ENCODE results near the gene FCRLA.

Gene FCRLA

GRCh38 chr1:161731981-161732718 lies 25.1 kb downstream of the FCRLA start:
- DNase-seq (ENCODE audit: low read depth in 2 of 2), result no peak

- no peak for DNase-seq (ENCODE audit: low read depth in 2 of 2)
Measured at GRCh38 chr1:161733526-161733925, 26.5 kb downstream of the FCRLA start.

GRCh38 chr1:161735837-161736236 lies 28.8 kb downstream of the FCRLA start:
- DNase-seq (ENCODE audit: low read depth in 2 of 2), result no peak

GRCh38 chr1:161736335-161736969 lies 29.4 kb downstream of the FCRLA start:
- no peak for DNase-seq (ENCODE audit: low read depth in 2 of 2)

GRCh38 chr1:161737625-161738024 lies 30.6 kb downstream of the FCRLA start:
- no peak for DNase-seq (ENCODE audit: low read depth in 2 of 2)

GRCh38 chr1:161738627-161739287 lies 31.7 kb downstream of the FCRLA start:
- peak in 1 of 2 donors; percentile 53 for DNase-seq (ENCODE audit: low read depth in 2 of 2)

GRCh38 chr1:161739865-161740566 lies 33.0 kb downstream of the FCRLA start:
- no peak for DNase-seq (ENCODE audit: low read depth in 2 of 2)

GRCh38 chr1:161740921-161741320 lies 33.9 kb downstream of the FCRLA start:
- DNase-seq (ENCODE audit: low read depth in 2 of 2), result no peak

GRCh38 chr1:161743231-161743630 lies 36.2 kb downstream of the FCRLA start:
- no peak for DNase-seq (ENCODE audit: low read depth in 2 of 2)

- DNase-seq (ENCODE audit: low read depth in 2 of 2), result no peak
Measured at GRCh38 chr1:161747801-161748200, 40.8 kb downstream of the FCRLA start.

- DNase-seq (ENCODE audit: low read depth in 2 of 2), result peak; percentile 69 to 78
Measured at GRCh38 chr1:161749509-161750407, 42.7 kb downstream of the FCRLA start, which contains the start of gene DUSP12. DUSP12 (plus strand) TSS chr1:161749786; CDS start chr1:161749802, 16 bp downstream.

- DNase-seq (ENCODE audit: low read depth in 2 of 2), result no peak
Measured at GRCh38 chr1:161763522-161764098, 56.6 kb downstream of the FCRLA start.
